ENCODE data around the gene NAB2. TPM values are rescaled to one million over a fixed set of nuclear protein-coding genes. Genes with fewer than 3 reads are reported as not detected.

NAB2 gene
- polyA plus RNA-seq, 2 of the 4 experiments (the other 2 are of a cell fraction) = 8.6 to 9.8 TPM

- no peak for TF ChIP-seq ZNF302 (CRISPR knock-in tag; IDR thresholded peaks at IDR 0.05)
- TF ChIP-seq HOXB5 (CRISPR knock-in tag; IDR thresholded peaks at IDR 0.05) = no peak
- TF ChIP-seq EHF (CRISPR knock-in tag; IDR thresholded peaks at IDR 0.05) = no peak
- no peak for TF ChIP-seq EP300 (IDR thresholded peaks at IDR 0.05)
Measured at GRCh38 chr12:57138526-57139272, 49.8 kb downstream of the NAB2 start (continued).

- Histone ChIP-seq H3K4me3 (no peak overlapping the region), H3K4me2 (no peak overlapping the region), H3K9me3 (no peaks in the 10 kb centered on the region), H3K4me1 (peaks cover 11% of the 10 kb centered on the region), H3K27ac (no peak overlapping the region)
- DNase-seq (ENCODE audit: low read depth in 1 of 2, low spot score in 1 of 2) (no peak), FAIRE-seq (no peak), ATAC-seq (no peak)
- POLR2A ChIA-PET = no interaction called here
- CTCF ChIA-PET = interaction anchor here (0.6 kb wide), 2 partner anchors 42 to 102 kb away, joined by 3 read pairs; no protein-coding TSS in a partner anchor
- TF ChIP-seq FOSL2 (IDR thresholded peaks at IDR 0.05) (no peak), FOSL2 (CRISPR knock-in tag; IDR thresholded peaks at IDR 0.05) (no peak), HDAC2 (IDR thresholded peaks at IDR 0.05) (no peak), MAX (IDR thresholded peaks at IDR 0.05) (no peak), KDM5A (IDR thresholded peaks at IDR 0.05) (no peak), ZNF302 (CRISPR knock-in tag; IDR thresholded peaks at IDR 0.05) (no peak), E2F6 (IDR thresholded peaks at IDR 0.05; ENCODE audit: borderline replicate concordance, low read depth) (no peak), CBX8 (IDR thresholded peaks at IDR 0.05) (no peak), JUN (IDR thresholded peaks at IDR 0.05) (no peak), MAZ (IDR thresholded peaks at IDR 0.05; ENCODE audit: borderline replicate concordance, low read depth, low read length) (no peak), PBX3 (IDR thresholded peaks at IDR 0.05) (no peak), RNF2 (IDR thresholded peaks at IDR 0.05; ENCODE audit: borderline replicate concordance, low read depth) (no peak), RFX5 (IDR thresholded peaks at IDR 0.05) (no peak), ZC3H11A (IDR thresholded peaks at IDR 0.05) (no peak), POLR2AphosphoS2 (conservative IDR thresholded peaks at IDR 0.05; ENCODE audit: low read length) (no peak)
- WGBS (ENCODE audit: missing lambda C conversion rate) = 76% methylated on average over 6 of the region's 6 CpGs
Measured at GRCh38 chr12:57139796-57140649, 51.1 kb downstream of the NAB2 start.

GRCh38 chr12:57141249-57141648 is 52.3 kb downstream of the NAB2 start:
- peaks cover 11% of the 10 kb centered on the region for H3K4me1 ChIP-seq
- H3K27ac ChIP-seq = no peak overlapping the region
- CTCF ChIA-PET = interaction anchor here (0.6 to 1.6 kb wide), 6 partner anchors 11 to 123 kb away, joined by 3 to 10 read pairs (median 4); no protein-coding TSS in a partner anchor
- POLR2A ChIA-PET = no interaction called here
- ATAC-seq (no peak), FAIRE-seq (no peak), DNase-seq (ENCODE audit: low read depth in 1 of 2, low spot score in 1 of 2) (no peak)
- no peaks in the 10 kb centered on the region for H3K9me3 ChIP-seq
- WGBS (ENCODE audit: missing lambda C conversion rate) = 87% methylated on average over 8 of the region's 8 CpGs
- no peak overlapping the region for H3K4me3 ChIP-seq
- TF ChIP-seq HOXA7 (CRISPR knock-in tag; IDR thresholded peaks at IDR 0.05) (no peak), ZSCAN20 (CRISPR knock-in tag; IDR thresholded peaks at IDR 0.05) (no peak), RFX5 (IDR thresholded peaks at IDR 0.05) (no peak), SREBF2 (IDR thresholded peaks at IDR 0.05) (no peak), RARB (CRISPR knock-in tag; IDR thresholded peaks at IDR 0.05) (no peak)
- H3K4me2 ChIP-seq = no peak overlapping the region

Measured in A549 (cell line).